HCT116 (cell line): Measurements from ENCODE around the gene PGPEP1. TPM values are rescaled to one million over a fixed set of nuclear protein-coding genes. Genes with fewer than 3 reads are reported as not detected.

Experiments
- ATAC-seq: fragments of 200-7000 bp; cut with Tn5 transposase; 2 replicates; pipeline ENCODE4 v1.9.1; 2020; ENCODE audit warnings: mild to moderate bottlenecking, moderate library complexity
- BruUV-seq: library from RNA; stranded (reverse); fragments of 400-500 nt; replicated peaks from 2 replicates; lab custom pipeline; 2021; lab: Mats Ljungman, UMichigan
- CTCF ChIA-PET: fragments of 300-600 bp; sonication (Branson Sonifier 250); formaldehyde crosslinking; loops from one replicate; lab custom pipeline; 2021; ENCODE audit warnings: antibody characterized with exemption; lab: Charles Lee
- POLR2A ChIA-PET: fragments of 300-600, 350-600 bp; sonication (Branson Sonifier 250); formaldehyde crosslinking; loops from one replicate; lab custom pipeline; 2021; ENCODE audit warnings: antibody characterized with exemption; lab: Charles Lee
- RAD21 ChIA-PET, 2 experiments: fragments of 300-600 bp; sonication (Branson Sonifier 250); formaldehyde crosslinking; loops; one replicate each; lab custom pipeline; 2023; ENCODE audit warnings: low total read pairs in 2 of 2; ENCODE audit not compliant: uncharacterized antibody in 2 of 2, unreplicated experiment in 2 of 2, low non-redundant PET in 1 of 2; lab: Charles Lee
- DNase-seq: peaks from one replicate; pipeline ENCODE4 v3.0.0-alpha.2; 2010; ENCODE audit warnings: low read depth, low spot score
- H2AFZ ChIP-seq: fragments of 200-600 bp; shearing (Covaris generic), sonication (generic); 2 replicates; pipeline ENCODE4 v1.6.1; 2017; ENCODE audit warnings: low read depth, mixed run types, mixed read lengths, antibody characterized with exemption, low read length; ENCODE audit not compliant: poor library complexity, severe bottlenecking
- H3K27ac ChIP-seq: 2 replicates; pipeline ENCODE4 v1.5.1; 2012; ENCODE audit warnings: low read depth, low read length
- H3K27me3 ChIP-seq: fragments of 200-600 bp; sonication (generic); 2 replicates; pipeline ENCODE4 v1.6.1; 2016; ENCODE audit warnings: mixed run types, low read length, mixed read lengths; ENCODE audit not compliant: insufficient read depth
- H3K36me3 ChIP-seq, 2 experiments: fragments of 200-500 bp in 1 of 2; fragments of 200-600 bp in 1 of 2; sonication (Bioruptor generic) in 1 of 2; sonication (generic) in 1 of 2; 2 replicates each; pipeline versions ENCODE4 v1.5.1 to v1.6.1; 2014 to 2016; ENCODE audit warnings: low read length in 2 of 2, inconsistent platforms in 1 of 2, mixed read lengths in 1 of 2, mixed run types in 1 of 2; ENCODE audit not compliant: insufficient read depth in 2 of 2, control insufficient read depth in 1 of 2
- H3K4me1 ChIP-seq, 2 experiments: fragments of 200-600 bp in 1 of 2; sonication (generic) in 1 of 2; 2 replicates each; pipeline versions ENCODE4 v1.5.1 to v1.6.1; 2012 to 2017; ENCODE audit warnings: low read length in 2 of 2, inconsistent platforms in 1 of 2, mild to moderate bottlenecking in 1 of 2, mixed read lengths in 1 of 2, mixed run types in 1 of 2, moderate library complexity in 1 of 2; ENCODE audit not compliant: insufficient read depth in 2 of 2, control insufficient read depth in 1 of 2
- H3K4me2 ChIP-seq: fragments of 200-600 bp; sonication (generic); 2 replicates; pipeline ENCODE4 v1.6.1; 2017; ENCODE audit warnings: mixed run types, low read length, mixed read lengths
- H3K4me3 ChIP-seq, 2 experiments: fragments of 200-600 bp in 1 of 2; sonication (generic) in 1 of 2; replicated peaks in 1 of 2; 2 replicates each; pipeline ENCODE4 v1.5.1; 2011 to 2016; ENCODE audit warnings: low read length in 2 of 2, control low read depth in 1 of 2, low read depth in 1 of 2, mild to moderate bottlenecking in 1 of 2, mixed read lengths in 1 of 2, mixed run types in 1 of 2
- H3K79me2 ChIP-seq: fragments of 200-600 bp; sonication (generic); 2 replicates; pipeline ENCODE4 v1.6.1; 2017; ENCODE audit warnings: mild to moderate bottlenecking, mixed run types, low read length, moderate library complexity, mixed read lengths; ENCODE audit not compliant: insufficient read depth
- H3K9ac ChIP-seq: fragments of 200-600 bp; sonication (generic); 2 replicates; pipeline ENCODE4 v1.6.1; 2016; ENCODE audit warnings: low read length, mixed read lengths
- H3K9me2 ChIP-seq: fragments of 200-600 bp; sonication (generic), shearing (Covaris generic); 2 replicates; pipeline ENCODE4 v1.6.1; 2017; ENCODE audit warnings: mixed run types, mild to moderate bottlenecking, moderate library complexity; ENCODE audit not compliant: insufficient read depth
- H3K9me3 ChIP-seq, 2 experiments: fragments of 200-500 bp in 1 of 2; fragments of 200-600 bp in 1 of 2; sonication (Bioruptor generic) in 1 of 2; sonication (generic) in 1 of 2; 2 replicates each; pipeline ENCODE4 v1.6.1; 2014 to 2017; ENCODE audit warnings: low read length in 2 of 2, mixed read lengths in 2 of 2, inconsistent platforms in 1 of 2, low read depth in 1 of 2, mild to moderate bottlenecking in 1 of 2, mixed run types in 1 of 2, moderate library complexity in 1 of 2; ENCODE audit not compliant: control insufficient read depth in 1 of 2, insufficient read depth in 1 of 2
- H4K20me1 ChIP-seq: fragments of 200-600 bp; sonication (generic), shearing (Covaris generic); 2 replicates; pipeline ENCODE4 v1.6.1; 2017; ENCODE audit warnings: mixed run types, mild to moderate bottlenecking, moderate library complexity; ENCODE audit not compliant: insufficient read depth
- ATF3 ChIP-seq: IDR thresholded peaks from 2 replicates; pipeline ENCODE4 v1.6.1; 2012
- CBX3 ChIP-seq: IDR thresholded peaks from 2 replicates; pipeline ENCODE4 v1.6.1; 2012; ENCODE audit warnings: low read depth
- CEBPB ChIP-seq: IDR thresholded peaks from 2 replicates; pipeline ENCODE4 v1.6.1; 2012; ENCODE audit warnings: low read depth
- EGR1 ChIP-seq: IDR thresholded peaks from 2 replicates; pipeline ENCODE4 v1.6.1; 2012; ENCODE audit warnings: low read depth
- ELF1 ChIP-seq: IDR thresholded peaks from 2 replicates; pipeline ENCODE4 v1.6.1; 2012; ENCODE audit warnings: low read depth, borderline replicate concordance
- EZH2 ChIP-seq: fragments of 200-600 bp; sonication (generic); IDR thresholded peaks from 2 replicates; pipeline ENCODE4 v1.6.1; 2017; ENCODE audit warnings: antibody characterized with exemption, mixed run types
- EZH2phosphoT487 ChIP-seq: fragments of 200-600 bp; IDR thresholded peaks from 2 replicates; pipeline ENCODE4 v1.6.1; 2018; ENCODE audit warnings: antibody characterized with exemption, borderline replicate concordance
- FOSL1 ChIP-seq: IDR thresholded peaks from 2 replicates; pipeline ENCODE4 v1.6.1; 2012; ENCODE audit warnings: low read depth
- JUND ChIP-seq: IDR thresholded peaks from 2 replicates; pipeline ENCODE4 v1.6.1; 2012
- POLR2AphosphoS5 ChIP-seq: IDR thresholded peaks from 2 replicates; pipeline ENCODE4 v1.6.1; 2011; ENCODE audit warnings: mild to moderate bottlenecking, low read depth, low read length, moderate library complexity
- SIN3A ChIP-seq: IDR thresholded peaks from 2 replicates; pipeline ENCODE4 v1.6.1; 2012; ENCODE audit warnings: low read depth
- SP1 ChIP-seq: IDR thresholded peaks from 2 replicates; pipeline ENCODE4 v1.6.1; 2012; ENCODE audit warnings: low read depth
- TCF7L2 ChIP-seq: IDR thresholded peaks from 2 replicates; pipeline ENCODE4 v1.7.0; 2011; ENCODE audit warnings: borderline replicate concordance, inconsistent platforms; ENCODE audit not compliant: insufficient read depth, insufficient read length; ENCODE audit errors: extremely low read depth
- YY1 ChIP-seq: IDR thresholded peaks from 2 replicates; pipeline ENCODE4 v1.6.1; 2011; ENCODE audit warnings: low read length, low read depth, moderate library complexity, mild to moderate bottlenecking; ENCODE audit not compliant: insufficient replicate concordance; ENCODE audit errors: extremely low read depth
- ZFX ChIP-seq: fragments of 450-650 bp; IDR thresholded peaks from 2 replicates; pipeline ENCODE4 v1.6.1; 2017
- ZNF274 ChIP-seq: fragments of 200-500 bp; sonication (Bioruptor generic); IDR thresholded peaks from 2 replicates; pipeline ENCODE4 v1.6.1; 2014; ENCODE audit warnings: mild to moderate bottlenecking, low read depth, low read length, inconsistent platforms
- intact Hi-C: fragments of 100-400 bp; cut with micrococcal nuclease; formaldehyde crosslinking; loops from 2 replicates; pipeline ENCODE4 v1.10.0; 2022
- total RNA-seq: library from RNA; stranded (reverse); gene quantifications from one replicate; pipeline ENCODE4 v1.2.1, GENCODE V29; 2021; ENCODE audit not compliant: unreplicated experiment
- TF ChIP-seq, protein P1 (sequence below): IDR thresholded peaks from 2 replicates; pipeline ENCODE4 v1.6.1; 2011; ENCODE audit warnings: mild to moderate bottlenecking, low read length, moderate library complexity; ENCODE audit not compliant: insufficient replicate concordance; ENCODE audit errors: extremely low read depth

PGPEP1 gene
- total RNA-seq, 1 experiment from 2014 or later: 30.9 TPM

DNA sequence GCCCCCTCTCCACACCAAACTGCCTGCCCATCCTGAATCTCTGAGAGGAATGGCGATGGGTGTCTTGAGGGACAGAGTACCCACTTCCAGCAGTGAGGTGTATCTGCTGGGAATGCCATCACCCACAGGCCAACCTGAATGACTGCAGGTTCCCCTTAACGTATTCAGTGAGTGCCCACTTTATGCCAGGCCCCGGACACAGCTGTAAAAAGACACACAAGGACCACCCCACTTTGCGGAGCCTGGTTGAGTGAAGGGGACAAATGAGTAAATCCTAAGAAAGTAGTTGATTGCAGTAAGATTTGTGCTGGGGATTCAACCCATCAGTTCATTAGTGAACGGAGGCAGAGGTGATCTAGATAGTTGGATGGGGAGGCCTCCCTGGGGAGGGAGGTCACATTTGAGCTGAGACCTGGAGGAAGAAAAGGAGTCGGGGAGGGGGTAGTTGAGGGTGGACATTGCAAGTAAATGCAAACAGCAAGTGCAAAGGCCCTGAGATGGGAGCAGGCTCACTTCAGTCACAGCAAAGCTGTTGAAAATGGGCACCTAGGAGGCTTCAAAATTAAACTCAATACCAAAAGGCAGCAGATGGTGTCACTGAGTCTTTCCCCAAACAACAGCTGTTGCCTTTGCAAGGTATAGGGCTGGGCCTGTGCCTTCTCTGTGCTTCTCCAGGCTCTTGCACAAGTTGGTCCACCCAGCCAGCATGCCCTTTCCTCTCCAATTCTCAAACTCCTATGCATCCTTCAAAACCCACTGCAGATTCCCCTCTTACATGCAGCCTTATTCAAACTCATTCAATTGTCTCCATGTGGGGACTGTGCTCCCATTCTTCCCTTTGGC is 49.9 kb downstream of the PGPEP1 start:
- Histone ChIP-seq H3K27me3 (no peaks in the 10 kb centered on the region), H3K4me1 (peaks cover 21 to 60% of the 10 kb centered on the region in 2 experiments), H3K9ac (no peak overlapping the region), H3K9me2 (no peaks in the 10 kb centered on the region), H3K4me3 (no peak overlapping the region), H3K36me3 (peaks cover 0 to 6% of the 10 kb centered on the region in 2 experiments; a peak in 2 of 4 replicates), H4K20me1 (no peaks in the 10 kb centered on the region), H2AFZ (no peak overlapping the region), H3K9me3 (no peaks in the 10 kb centered on the region)
- ChIA-PET RAD21 (no interaction called here), POLR2A (interaction anchor here (0.8 to 5.7 kb wide), 18 partner anchors 9 to 187 kb away, joined by 3 to 58 read pairs (median 4); partner anchors contain the start of genes IQCN, JUND, LSM4 and RAB3A)
- no peak for DNase-seq
- BruUV-seq: no TSS peak
- no peak for ATAC-seq
- TF ChIP-seq ELF1 (no peak; the same call in 1 of the 2 replicates), EZH2 (no peak), ATF3 (no peak; the same call in 1 of the 2 replicates), EGR1 (peak; percentile 1; the same call in 1 of the 2 replicates), EZH2phosphoT487 (no peak), SP1 (peak; percentile 27; the same call in 1 of the 2 replicates), CBX3 (no peak), POLR2AphosphoS5 (peak; percentile 56), YY1 (no peak), ZNF274 (no peak), SIN3A (peak; percentile 36; the same call in 1 of the 2 replicates), TCF7L2 (no peak), CEBPB (peak; percentile 22; the same call in 1 of the 2 replicates), JUND (peak; percentile 11), FOSL1 (no peak), ZFX (no peak)
- TF ChIP-seq, protein P1, sequence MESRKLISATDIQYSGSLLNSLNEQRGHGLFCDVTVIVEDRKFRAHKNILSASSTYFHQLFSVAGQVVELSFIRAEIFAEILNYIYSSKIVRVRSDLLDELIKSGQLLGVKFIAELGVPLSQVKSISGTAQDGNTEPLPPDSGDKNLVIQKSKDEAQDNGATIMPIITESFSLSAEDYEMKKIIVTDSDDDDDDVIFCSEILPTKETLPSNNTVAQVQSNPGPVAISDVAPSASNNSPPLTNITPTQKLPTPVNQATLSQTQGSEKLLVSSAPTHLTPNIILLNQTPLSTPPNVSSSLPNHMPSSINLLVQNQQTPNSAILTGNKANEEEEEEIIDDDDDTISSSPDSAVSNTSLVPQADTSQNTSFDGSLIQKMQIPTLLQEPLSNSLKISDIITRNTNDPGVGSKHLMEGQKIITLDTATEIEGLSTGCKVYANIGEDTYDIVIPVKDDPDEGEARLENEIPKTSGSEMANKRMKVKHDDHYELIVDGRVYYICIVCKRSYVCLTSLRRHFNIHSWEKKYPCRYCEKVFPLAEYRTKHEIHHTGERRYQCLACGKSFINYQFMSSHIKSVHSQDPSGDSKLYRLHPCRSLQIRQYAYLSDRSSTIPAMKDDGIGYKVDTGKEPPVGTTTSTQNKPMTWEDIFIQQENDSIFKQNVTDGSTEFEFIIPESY: no peak
- TF ChIP-seq, all 23 proteins: peak for 6
- peak overlapping the region; percentile 33; the same call in 1 of the 2 replicates for H3K4me2 ChIP-seq
- CTCF ChIA-PET: interaction anchor here (0.8 to 2.6 kb wide), 5 partner anchors 14 to 111 kb away, joined by 3 to 11 read pairs (median 3); partner anchors contain the start of gene SSBP4
- H3K79me2 ChIP-seq: peaks cover 16% of the 10 kb centered on the region
- H3K27ac ChIP-seq: peak overlapping the region; percentile 82
- intact Hi-C loops: no loop called here
